ENCODE measurements around the gene AFF1.
"Not testable (repeated sequence)": the region's sequence is repeated elsewhere in the genome, so short reads cannot be mapped to it uniquely, and the experiment has no call there.

AFF1 gene

GRCh38 chr4:87067124-87067885, 132.5 kb downstream of the AFF1 start:
- DNase-seq, result no peak

GRCh38 chr4:87068583-87069021, 133.8 kb downstream of the AFF1 start:
- peak; percentile 75 for DNase-seq

GRCh38 chr4:87069037-87069742, 134.4 kb downstream of the AFF1 start:
- peak; percentile 46 for DNase-seq

GRCh38 chr4:87071401-87071800, 136.6 kb downstream of the AFF1 start:
- DNase-seq, result peak; percentile 2

GRCh38 chr4:87072545-87072944, 137.7 kb downstream of the AFF1 start:
- DNase-seq, result not testable (repeated sequence)

- no peak for DNase-seq
Measured at GRCh38 chr4:87073199-87074120, 138.6 kb downstream of the AFF1 start.

- no peak for DNase-seq
Measured at GRCh38 chr4:87074121-87074488, 139.3 kb downstream of the AFF1 start.

GRCh38 chr4:87075876-87076275, 141.1 kb downstream of the AFF1 start:
- no peak for DNase-seq

GRCh38 chr4:87076690-87077358, 142.0 kb downstream of the AFF1 start:
- DNase-seq, result no peak

GRCh38 chr4:87077914-87078585, 143.2 kb downstream of the AFF1 start:
- DNase-seq, result no peak

- DNase-seq, result no peak
Measured at GRCh38 chr4:87078987-87079486, 144.2 kb downstream of the AFF1 start.

- no peak for DNase-seq
Measured at GRCh38 chr4:87079967-87080366, 145.2 kb downstream of the AFF1 start.

- no peak for DNase-seq
Measured at GRCh38 chr4:87080462-87080861, 145.7 kb downstream of the AFF1 start.

- no peak for DNase-seq
Measured at GRCh38 chr4:87081826-87082225, 147.0 kb downstream of the AFF1 start.

- not testable (repeated sequence) for DNase-seq
Measured at GRCh38 chr4:87085732-87086131, 150.9 kb downstream of the AFF1 start.

- no peak for DNase-seq
Measured at GRCh38 chr4:87086143-87086805, 151.5 kb downstream of the AFF1 start.

GRCh38 chr4:87087015-87087414, 152.2 kb downstream of the AFF1 start:
- no peak for DNase-seq

- no peak for DNase-seq
Measured at GRCh38 chr4:87087420-87087819, 152.6 kb downstream of the AFF1 start.

- peak; percentile 28 for DNase-seq
Measured at GRCh38 chr4:87088186-87088585, 153.4 kb downstream of the AFF1 start.

GRCh38 chr4:87089368-87089767, 154.6 kb downstream of the AFF1 start:
- DNase-seq, result no peak

- DNase-seq, result no peak
Measured at GRCh38 chr4:87090305-87090704, 155.5 kb downstream of the AFF1 start.

Data from NCI-H2171 (cell line).